HG03565 (cell line): ENCODE results near the gene BRSK1.

Source experiments
- ATAC-seq: cut with Tn5 transposase; IDR thresholded peaks from one replicate; pipeline ENCODE4 v1.9.1; 2021; ENCODE audit warnings: mild to moderate bottlenecking, moderate library complexity; ENCODE audit not compliant: unreplicated experiment

BRSK1 gene

GRCh38 chr19:55283548-55284377 lies at the start of gene BRSK1:
Gene BRSK1 (plus strand): TSS chr19:55283997. CDS start chr19:55284443, 446 bp downstream.
- ATAC-seq, result no peak

DNA sequence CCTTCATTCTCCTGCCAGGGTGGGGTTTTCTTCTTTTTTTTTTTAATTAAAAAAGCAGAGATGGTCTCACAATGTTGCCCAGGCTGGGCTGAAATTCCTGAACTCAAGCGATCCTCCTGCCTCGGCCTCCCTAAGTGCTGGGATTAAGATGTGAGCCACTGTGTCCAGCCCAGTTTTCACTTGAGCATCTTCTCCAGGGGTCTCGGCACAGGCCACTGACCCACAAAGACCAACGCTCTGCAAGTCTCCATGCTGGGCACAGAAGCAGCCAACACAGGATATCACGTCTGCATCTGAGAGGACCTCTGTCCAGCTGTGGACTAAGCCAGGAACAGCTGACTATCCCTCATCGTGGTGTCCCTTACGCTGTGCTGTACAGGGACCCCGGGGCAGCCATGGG lies 45.8 kb upstream of the BRSK1 start:
- ATAC-seq, result no peak

- no peak for ATAC-seq
Measured at GRCh38 chr19:55239004-55239403, 44.8 kb upstream of the BRSK1 start.

DNA sequence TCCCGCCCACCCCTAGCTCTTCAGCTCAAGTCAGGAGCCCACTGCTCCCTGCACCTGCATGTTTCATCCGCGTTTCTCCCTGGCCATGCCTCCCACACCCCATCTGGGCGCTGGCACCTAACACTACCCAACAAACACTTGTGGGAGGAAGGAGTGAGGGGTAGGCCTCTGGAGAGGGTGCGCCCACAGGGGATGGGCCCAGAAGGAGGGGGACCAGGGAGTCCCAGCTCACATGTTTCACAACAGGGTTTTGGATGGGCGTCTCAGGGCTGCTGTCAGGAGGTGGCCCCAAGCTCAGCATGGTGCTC lies 43.1 kb upstream of the BRSK1 start:
- ATAC-seq, result no peak

DNA sequence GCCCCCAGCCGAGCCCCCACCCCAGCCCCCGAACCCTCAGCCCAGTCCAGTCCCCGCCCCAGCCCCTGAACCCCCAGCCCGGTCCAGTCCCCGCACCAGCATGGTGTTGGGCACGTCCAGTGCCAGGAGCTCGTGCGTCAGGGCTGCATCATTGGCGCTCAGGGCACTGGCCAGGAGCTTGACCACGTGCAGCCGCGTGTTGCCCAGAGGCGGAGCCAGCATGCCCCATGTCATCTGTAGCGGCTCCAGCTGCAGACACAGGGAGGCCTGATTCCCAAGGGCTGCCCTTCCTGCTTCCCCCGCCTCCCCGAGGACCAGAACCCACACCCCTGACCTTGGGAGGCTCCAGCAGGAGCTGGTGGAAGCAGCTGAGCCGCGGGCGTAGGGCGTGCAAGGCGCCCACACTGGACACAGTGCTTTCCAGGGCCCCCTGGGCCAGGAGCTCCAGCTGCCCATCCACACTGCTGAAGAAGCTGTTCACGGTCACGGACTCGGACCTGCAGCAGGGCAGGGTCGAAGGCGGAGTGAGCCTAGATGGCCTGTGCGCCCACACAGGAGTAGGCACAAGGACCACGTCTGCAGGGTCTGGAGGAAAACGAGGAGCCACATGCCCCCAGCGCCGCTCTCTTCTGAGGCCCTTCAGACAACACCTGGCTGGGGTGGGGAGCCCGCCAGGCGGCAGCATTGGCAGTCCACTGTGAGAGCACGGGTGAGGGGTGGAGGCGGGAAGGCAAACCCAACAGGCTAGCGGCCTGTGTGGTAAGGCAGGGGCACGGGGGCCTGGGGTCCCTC lies 42.5 kb upstream of the BRSK1 start:
- ATAC-seq, result no peak

DNA sequence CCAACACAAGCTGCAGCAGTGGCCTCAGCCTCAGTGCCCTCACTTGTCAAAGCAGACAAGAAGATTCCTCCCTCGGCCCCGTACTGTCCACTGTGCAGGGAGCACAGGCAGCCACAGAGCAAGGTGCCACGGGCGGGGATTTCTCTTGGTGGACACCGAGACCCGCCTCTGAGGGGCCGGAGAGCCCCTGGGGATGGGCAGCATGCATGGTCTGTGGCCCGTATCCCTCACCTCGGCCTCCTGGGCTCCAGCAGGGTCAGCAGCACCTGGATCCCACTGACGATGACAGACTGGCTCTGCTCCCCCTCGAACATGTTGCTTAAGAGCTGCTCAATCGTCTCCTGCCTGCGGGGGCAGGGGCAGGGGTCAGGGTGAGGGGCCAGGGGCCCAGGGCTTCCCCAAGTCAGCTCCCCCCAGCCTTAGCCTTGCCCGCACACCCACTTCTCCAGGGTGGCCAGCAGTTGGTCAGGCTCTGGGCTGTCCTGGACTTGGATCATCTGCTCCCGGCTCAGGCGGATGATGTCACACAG lies 41.8 kb upstream of the BRSK1 start:
- ATAC-seq, result no peak

GRCh38 chr19:55242517-55242916 lies 41.3 kb upstream of the BRSK1 start:
- no peak for ATAC-seq

DNA sequence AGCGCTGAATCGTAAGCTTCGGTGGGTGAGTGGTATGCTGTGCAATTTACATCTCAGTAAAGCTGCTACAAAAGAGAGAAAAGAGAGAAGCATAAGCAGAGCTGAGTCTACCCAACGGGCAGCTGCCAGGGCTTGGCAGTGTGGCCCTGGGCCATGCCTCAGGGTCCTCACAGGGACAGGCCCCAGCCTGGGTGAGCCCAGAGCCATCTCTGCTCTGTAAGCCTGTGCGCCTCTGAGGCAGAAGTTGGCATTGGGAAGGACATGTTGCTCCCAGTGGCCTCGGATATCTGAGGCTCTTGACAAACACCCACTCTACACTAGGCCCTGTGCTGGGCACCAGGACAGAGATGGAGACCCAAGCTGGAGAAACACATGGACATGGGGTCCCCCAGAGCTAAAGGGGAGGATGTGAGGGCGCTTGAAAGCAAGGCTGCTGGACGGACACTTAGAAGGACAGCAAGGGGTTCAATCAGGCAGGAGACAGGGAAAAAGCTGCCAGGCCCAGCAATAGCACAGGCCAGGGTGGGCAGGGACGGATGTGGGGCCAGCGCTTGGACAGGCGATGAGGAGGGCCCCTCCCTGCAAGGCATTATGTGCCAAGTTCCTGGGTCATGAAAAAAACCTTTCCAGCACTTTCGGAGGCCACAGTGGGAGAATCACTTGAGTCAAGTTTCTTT lies 39.7 kb upstream of the BRSK1 start:
- ATAC-seq, result no peak

GRCh38 chr19:55245236-55245904 lies 38.4 kb upstream of the BRSK1 start:
- ATAC-seq, result no peak

- ATAC-seq, result no peak
Measured at GRCh38 chr19:55246462-55247451, 37.0 kb upstream of the BRSK1 start.

DNA sequence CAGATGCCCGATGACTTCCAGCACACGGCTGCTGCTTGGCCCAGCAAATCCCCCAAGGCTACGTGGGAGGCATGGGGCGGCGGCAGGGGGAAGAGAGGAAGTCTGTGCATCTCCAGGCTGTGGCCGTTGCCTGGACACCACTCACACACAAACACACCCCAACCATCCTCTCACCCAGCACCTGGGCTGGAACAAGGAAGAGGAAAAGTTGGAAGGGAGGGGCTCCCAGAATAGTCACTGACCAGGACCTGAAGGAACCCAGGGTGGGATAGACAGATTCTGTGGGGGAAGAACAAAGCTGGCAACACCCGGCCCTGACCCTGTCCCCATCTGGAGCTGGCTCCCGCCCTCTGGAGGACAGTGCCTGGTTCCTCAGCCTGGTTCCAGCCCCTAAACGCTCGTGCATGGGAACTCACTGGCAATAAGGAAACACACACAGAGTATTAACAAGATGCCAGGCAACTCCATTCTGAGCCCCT lies 36.1 kb upstream of the BRSK1 start:
- no peak for ATAC-seq

DNA sequence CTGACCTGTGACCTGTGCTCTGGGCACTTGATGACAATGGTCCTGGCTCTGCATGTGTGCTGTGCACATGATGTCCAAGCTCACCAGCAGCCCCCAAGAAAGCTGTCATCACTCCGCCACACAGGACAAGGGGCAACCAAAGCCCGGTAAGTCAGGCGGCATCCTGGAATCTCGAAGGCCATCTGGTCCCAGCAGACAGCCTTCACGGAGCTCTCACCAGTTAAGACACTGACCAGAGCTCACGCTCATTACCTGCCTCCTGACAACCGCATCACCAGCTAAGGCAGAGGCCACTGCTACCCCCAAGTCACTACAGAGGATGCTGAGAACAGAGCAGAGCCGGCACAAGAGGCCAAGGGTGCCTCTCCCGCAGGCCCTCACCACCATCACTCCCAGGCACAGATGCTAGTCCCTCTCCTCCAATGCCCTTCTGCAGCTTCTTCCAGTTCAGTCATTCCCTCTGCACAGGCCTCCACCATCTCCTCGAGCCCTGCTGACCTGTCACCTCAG lies 35.6 kb upstream of the BRSK1 start:
- no peak for ATAC-seq

- no peak for ATAC-seq
Measured at GRCh38 chr19:55248704-55249103, 35.1 kb upstream of the BRSK1 start.

DNA sequence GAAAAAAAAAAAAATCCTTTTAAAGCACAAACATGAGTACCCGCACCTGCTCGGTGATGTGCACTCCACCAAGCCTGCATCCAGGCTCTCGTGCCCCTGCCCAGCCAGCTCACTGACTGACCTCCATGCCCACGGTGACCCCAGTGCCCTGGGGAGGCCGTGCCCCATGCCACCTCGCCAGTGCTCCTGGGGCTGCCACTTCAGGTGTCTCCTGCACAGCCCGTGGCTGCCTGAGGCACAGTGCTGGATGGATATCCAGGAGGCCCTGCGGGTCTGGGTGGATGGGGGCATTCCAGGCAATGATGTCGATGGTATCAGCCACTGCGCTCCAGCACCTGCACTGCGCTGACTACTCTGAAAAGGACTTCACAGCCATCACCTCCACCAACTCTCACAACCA lies 34.0 kb upstream of the BRSK1 start:
- ATAC-seq, result no peak

DNA sequence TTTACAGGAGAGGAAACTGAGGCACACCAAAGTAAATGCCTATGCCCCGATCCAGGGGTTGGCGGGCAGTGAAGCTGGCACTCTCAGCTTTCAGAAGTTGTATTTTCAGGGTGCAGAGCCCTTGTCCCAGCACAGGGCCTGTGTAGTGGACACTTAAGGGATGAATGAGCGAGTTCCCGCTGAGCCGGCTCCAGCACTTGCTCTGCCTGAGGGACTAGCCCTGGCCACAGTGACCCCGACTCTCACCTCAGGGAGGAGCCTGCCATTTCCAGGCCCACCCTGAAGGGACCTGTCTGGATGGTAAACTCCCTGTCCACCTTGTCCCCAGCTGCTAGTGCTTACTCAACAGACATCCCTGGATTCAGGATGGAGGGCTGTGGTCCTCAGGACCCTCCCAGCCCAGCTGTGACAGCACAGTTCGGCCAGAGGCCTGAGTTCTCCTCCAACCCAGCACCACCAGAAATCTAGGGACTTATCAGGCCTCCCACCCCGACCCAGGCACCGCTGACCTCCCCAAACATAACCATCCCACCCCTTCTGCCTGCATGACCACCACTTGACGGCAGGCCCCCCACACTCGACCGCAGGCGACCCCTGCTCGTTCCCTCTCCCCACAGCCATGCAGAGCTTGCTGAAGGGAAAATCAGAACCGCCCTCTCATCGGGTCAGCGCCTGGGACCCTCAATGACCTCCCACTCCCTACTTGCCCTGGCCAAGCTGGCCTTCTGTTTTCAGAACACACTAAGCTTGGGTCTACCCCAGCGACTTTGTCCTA lies 33.3 kb upstream of the BRSK1 start:
- ATAC-seq, result no peak

DNA sequence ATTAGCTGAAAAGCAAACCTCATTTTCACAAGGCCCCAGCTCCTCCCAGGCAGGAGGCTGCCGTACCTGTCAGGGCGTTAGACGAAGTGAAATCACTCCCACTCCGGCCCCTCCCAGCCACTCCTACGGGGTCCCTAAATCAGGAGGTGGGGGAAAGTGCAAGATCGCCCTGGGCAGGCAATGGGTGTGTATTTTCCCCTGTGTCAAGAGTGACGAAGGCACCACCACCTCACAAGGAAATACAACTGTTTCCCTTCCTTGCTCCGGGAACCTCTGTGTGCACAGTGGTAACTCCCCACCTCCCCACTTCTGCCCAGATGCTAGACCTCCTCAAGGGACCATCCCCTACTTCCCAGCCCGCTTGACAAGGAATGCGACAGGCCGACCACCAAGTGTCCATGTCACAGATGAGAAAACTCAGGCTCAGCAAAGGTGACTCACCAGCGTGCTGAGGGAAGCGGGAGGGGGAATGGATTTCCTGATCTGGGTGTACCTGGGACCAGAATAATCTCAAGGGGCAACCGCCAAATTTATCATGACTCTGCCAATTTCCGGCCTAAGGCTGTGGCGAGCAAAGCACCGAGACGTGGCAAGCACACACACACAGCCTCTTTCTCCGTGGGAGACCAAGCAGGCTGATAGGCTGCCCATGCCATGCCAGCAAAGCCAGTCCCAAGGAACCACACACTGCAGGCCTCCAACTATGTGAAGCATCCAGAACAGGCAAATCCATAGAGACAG lies 32.3 kb upstream of the BRSK1 start:
- ATAC-seq, result no peak

DNA sequence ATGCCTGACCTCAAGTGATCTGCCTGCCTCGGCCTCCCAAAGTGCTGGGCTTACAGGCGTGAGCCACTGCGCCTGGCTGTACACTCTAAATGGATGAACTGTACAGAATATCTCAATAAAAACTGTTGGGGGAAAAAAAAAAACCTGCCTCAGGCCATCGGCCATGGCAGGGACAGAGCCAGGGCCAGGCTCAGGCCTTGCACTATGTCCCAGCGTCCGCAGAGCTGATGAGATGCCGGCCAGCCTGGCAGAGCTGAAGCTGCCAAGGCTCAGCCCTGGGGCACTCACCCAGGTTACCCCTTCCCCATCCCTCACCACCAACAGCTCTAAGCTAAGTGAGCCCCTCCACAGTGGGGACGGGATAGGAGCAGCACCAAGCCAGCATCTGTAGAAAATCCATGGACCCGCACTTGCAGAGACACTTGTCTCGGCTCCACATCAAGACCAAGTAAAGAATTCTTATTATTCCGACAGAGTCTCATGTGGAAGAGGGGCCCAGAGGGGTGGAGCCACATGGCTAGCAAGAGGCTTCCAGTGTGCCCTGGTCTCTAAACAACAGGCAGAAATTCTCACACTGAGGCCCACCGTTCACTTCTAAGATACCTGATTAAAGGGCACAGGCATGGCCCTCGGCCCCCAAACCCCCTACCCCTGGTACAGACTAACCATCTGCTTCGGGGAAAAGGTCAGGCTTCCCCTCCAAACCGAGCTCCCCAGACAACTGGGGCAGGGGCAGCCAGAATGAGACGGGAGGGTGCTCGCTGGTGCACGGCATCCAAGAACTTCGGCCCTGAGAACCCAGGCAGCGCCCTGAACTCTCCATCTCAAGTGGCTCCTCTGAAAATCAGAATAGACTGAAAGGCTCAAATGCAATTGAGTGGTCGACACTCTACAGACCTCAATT lies 30.8 kb upstream of the BRSK1 start:
- no peak for ATAC-seq
